ENCODE results near the gene CDH4.

Gene CDH4

GRCh38 chr20:61768571-61769285 is 516.7 kb downstream of the CDH4 start:
- TF ChIP-seq CTCF (IDR thresholded peaks at IDR 0.05; ENCODE audit: low read depth, low read length) = no peak
- DNase-seq (ENCODE audit: low read depth in 2 of 2) = no peak
- no peak overlapping the region for H3K4me3 ChIP-seq (replicated peaks in 1 of 2; ENCODE audit: low read depth in 2 of 2, low read length in 2 of 2)

GRCh38 chr20:61769286-61769832 is 517.3 kb downstream of the CDH4 start:
- H3K4me3 ChIP-seq (replicated peaks in 1 of 2; ENCODE audit: low read depth in 2 of 2, low read length in 2 of 2) = no peak overlapping the region
- DNase-seq (ENCODE audit: low read depth in 2 of 2) = no peak
- no peak for TF ChIP-seq CTCF (IDR thresholded peaks at IDR 0.05; ENCODE audit: low read depth, low read length)

- no peak for DNase-seq (ENCODE audit: low read depth in 2 of 2)
- no peak for TF ChIP-seq CTCF (IDR thresholded peaks at IDR 0.05; ENCODE audit: low read depth, low read length)
- no peak overlapping the region for H3K4me3 ChIP-seq (replicated peaks in 1 of 2; ENCODE audit: low read depth in 2 of 2, low read length in 2 of 2)
Measured at GRCh38 chr20:61770113-61770585, 518.1 kb downstream of the CDH4 start.

GRCh38 chr20:61771805-61772350 is 519.8 kb downstream of the CDH4 start:
- TF ChIP-seq CTCF (IDR thresholded peaks at IDR 0.05; ENCODE audit: low read depth, low read length) = no peak
- DNase-seq (ENCODE audit: low read depth in 2 of 2) = no peak
- H3K4me3 ChIP-seq (replicated peaks in 1 of 2; ENCODE audit: low read depth in 2 of 2, low read length in 2 of 2) = no peak overlapping the region

GRCh38 chr20:61772828-61773631 is 521.0 kb downstream of the CDH4 start:
- no peak for TF ChIP-seq CTCF (IDR thresholded peaks at IDR 0.05; ENCODE audit: low read depth, low read length)
- no peak for DNase-seq (ENCODE audit: low read depth in 2 of 2)
- no peak overlapping the region for H3K4me3 ChIP-seq (replicated peaks in 1 of 2; ENCODE audit: low read depth in 2 of 2, low read length in 2 of 2)

GRCh38 chr20:61773926-61774587 is 522.0 kb downstream of the CDH4 start:
- H3K4me3 ChIP-seq (replicated peaks in 1 of 2; ENCODE audit: low read depth in 2 of 2, low read length in 2 of 2) = no peak overlapping the region
- TF ChIP-seq CTCF (IDR thresholded peaks at IDR 0.05; ENCODE audit: low read depth, low read length) = no peak
- DNase-seq (ENCODE audit: low read depth in 2 of 2) = no peak
